Stimulated activated CD8-positive, alpha-beta memory T cell treated with anti-CD3 and anti-CD28 coated beads, Interleukin-7, amount 100 ng/mL, for 24 hours (primary cell): ENCODE results near the gene FAM168A.
"Not testable (repeated sequence)": the region's sequence is repeated elsewhere in the genome, so short reads cannot be mapped to it uniquely, and the experiment has no call there.

Experiments
- DNase-seq: peaks from one replicate; pipeline ENCODE4 v3.0.0-alpha.2; 2020; ENCODE audit warnings: low read depth

FAM168A gene

GRCh38 chr11:73468590-73469161, 129.2 kb downstream of the FAM168A start:
- DNase-seq: no peak

GRCh38 chr11:73467505-73467904, 130.4 kb downstream of the FAM168A start:
- DNase-seq: no peak

- no peak for DNase-seq
These were observed 131.3 kb downstream of the FAM168A start for GRCh38 chr11:73466643-73467042.

GRCh38 chr11:73465871-73466270, 132.0 kb downstream of the FAM168A start:
- no peak for DNase-seq

GRCh38 chr11:73465023-73465675, 132.8 kb downstream of the FAM168A start:
- no peak for DNase-seq

GRCh38 chr11:73464347-73464746, 133.6 kb downstream of the FAM168A start:
- DNase-seq: no peak

- no peak for DNase-seq
These were observed 134.6 kb downstream of the FAM168A start for GRCh38 chr11:73463359-73463758.

- no peak for DNase-seq
These were observed 135.9 kb downstream of the FAM168A start for GRCh38 chr11:73461964-73462363.

- DNase-seq: no peak
These were observed 136.5 kb downstream of the FAM168A start for GRCh38 chr11:73461335-73461840.

GRCh38 chr11:73458201-73458600, 139.7 kb downstream of the FAM168A start:
- no peak for DNase-seq

GRCh38 chr11:73454987-73455386, 142.9 kb downstream of the FAM168A start:
- DNase-seq: no peak

- DNase-seq: no peak
These were observed 144.3 kb downstream of the FAM168A start for GRCh38 chr11:73453562-73453961.

- DNase-seq: no peak
These were observed 145.2 kb downstream of the FAM168A start for GRCh38 chr11:73452726-73453125.

- DNase-seq: no peak
These were observed 146.0 kb downstream of the FAM168A start for GRCh38 chr11:73451896-73452295.

- DNase-seq: no peak
These were observed 151.1 kb downstream of the FAM168A start for GRCh38 chr11:73446766-73447165.

GRCh38 chr11:73445980-73446379, 151.9 kb downstream of the FAM168A start:
- no peak for DNase-seq

GRCh38 chr11:73439002-73439843, 158.7 kb downstream of the FAM168A start:
- DNase-seq: no peak

- DNase-seq: not testable (repeated sequence)
These were observed 161.1 kb downstream of the FAM168A start for GRCh38 chr11:73436859-73437258.

GRCh38 chr11:73431396-73431795, 166.5 kb downstream of the FAM168A start:
- no peak for DNase-seq

GRCh38 chr11:73430326-73430725, 167.6 kb downstream of the FAM168A start:
- no peak for DNase-seq

GRCh38 chr11:73429121-73429750, 168.7 kb downstream of the FAM168A start:
- no peak for DNase-seq

- DNase-seq: no peak
These were observed 169.2 kb downstream of the FAM168A start for GRCh38 chr11:73428699-73429098.
